ENCODE measurements around the gene MUCL3. TPM values are rescaled to one million over a fixed set of nuclear protein-coding genes. Genes with fewer than 3 reads are reported as not detected.
"Not testable (repeated sequence)": the region's sequence is repeated elsewhere in the genome, so short reads cannot be mapped to it uniquely, and the experiment has no call there.

Gene MUCL3
- total RNA-seq, 4 donors from 2014 or later = not detected

DNA sequence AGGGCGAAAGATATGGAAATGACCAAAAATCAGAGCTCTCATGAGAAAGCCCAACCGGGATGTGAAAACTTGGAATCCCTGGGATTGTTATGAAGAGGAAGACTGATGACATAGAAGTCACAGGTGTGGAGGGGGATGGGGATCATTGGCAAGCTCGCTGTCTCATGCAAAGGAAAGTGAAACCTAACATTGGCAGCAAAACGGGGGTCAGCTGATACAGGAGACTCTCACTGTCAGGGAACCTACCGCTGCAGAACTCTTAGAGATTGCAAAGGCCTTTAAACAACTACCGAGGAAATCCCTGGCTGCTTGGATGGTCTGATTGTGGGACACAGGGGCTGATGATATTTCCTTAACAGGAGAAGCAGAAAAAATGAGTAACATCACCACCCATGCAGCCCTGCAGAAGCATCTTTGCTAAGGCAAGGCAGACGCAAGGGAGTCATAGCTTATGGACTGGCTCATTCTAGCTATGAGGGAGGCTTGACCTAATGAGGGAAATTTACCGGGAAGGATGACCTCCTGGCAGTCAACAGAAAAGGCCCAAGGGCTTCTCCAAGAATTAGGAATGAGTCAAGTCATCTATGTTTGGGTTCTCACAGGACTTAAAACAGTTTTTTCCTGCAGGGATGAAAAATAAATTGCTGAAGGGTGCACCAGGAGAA, 49.8 kb downstream of the MUCL3 start:
- DNase-seq (ENCODE audit: low spot score in 2 of 2) = no peak
- WGBS, 2 donors = 65 to 72% methylated on average over 8 of the region's 8 CpGs
- intact Hi-C loops (cut with DNase I; ENCODE audit: low total_unique reads) = no loop called here
- no peak overlapping the region for H3K4me3 ChIP-seq (ENCODE audit: low read depth, poor library complexity, severe bottlenecking)
- no peak for TF ChIP-seq POLR2A (IDR thresholded peaks at IDR 0.05)
- TF ChIP-seq, protein P1, sequence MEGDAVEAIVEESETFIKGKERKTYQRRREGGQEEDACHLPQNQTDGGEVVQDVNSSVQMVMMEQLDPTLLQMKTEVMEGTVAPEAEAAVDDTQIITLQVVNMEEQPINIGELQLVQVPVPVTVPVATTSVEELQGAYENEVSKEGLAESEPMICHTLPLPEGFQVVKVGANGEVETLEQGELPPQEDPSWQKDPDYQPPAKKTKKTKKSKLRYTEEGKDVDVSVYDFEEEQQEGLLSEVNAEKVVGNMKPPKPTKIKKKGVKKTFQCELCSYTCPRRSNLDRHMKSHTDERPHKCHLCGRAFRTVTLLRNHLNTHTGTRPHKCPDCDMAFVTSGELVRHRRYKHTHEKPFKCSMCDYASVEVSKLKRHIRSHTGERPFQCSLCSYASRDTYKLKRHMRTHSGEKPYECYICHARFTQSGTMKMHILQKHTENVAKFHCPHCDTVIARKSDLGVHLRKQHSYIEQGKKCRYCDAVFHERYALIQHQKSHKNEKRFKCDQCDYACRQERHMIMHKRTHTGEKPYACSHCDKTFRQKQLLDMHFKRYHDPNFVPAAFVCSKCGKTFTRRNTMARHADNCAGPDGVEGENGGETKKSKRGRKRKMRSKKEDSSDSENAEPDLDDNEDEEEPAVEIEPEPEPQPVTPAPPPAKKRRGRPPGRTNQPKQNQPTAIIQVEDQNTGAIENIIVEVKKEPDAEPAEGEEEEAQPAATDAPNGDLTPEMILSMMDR (IDR thresholded peaks at IDR 0.05) = no peak

DNA sequence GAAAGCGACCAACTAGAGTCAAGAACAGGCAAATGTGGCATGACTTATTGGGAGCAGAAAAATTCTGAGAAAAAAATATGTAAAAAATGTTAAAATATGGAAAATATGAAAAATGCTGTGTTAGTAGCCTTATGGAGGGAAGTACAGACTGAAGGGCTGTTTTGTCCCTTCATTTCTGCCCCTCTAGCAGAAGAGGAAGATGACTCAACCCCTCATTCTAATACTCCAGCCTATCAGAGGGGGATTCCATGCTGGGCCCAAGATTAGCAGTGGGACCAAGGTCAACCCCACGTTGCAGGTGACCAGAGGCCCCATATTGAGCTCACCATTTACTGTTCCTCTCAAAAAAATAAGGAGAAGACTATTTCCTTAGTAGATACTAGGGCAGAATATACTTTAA, 51.1 kb downstream of the MUCL3 start:
- DNase-seq (ENCODE audit: low spot score in 2 of 2) = no peak
- intact Hi-C loops (cut with DNase I; ENCODE audit: low total_unique reads) = no loop called here
- no peak overlapping the region for H3K4me3 ChIP-seq (ENCODE audit: low read depth, poor library complexity, severe bottlenecking)
- TF ChIP-seq, protein P1 (IDR thresholded peaks at IDR 0.05) = no peak
- TF ChIP-seq POLR2A (IDR thresholded peaks at IDR 0.05) = no peak
- 72 to 82% methylated on average over 2 of the region's 2 CpGs for WGBS, 2 donors

DNA sequence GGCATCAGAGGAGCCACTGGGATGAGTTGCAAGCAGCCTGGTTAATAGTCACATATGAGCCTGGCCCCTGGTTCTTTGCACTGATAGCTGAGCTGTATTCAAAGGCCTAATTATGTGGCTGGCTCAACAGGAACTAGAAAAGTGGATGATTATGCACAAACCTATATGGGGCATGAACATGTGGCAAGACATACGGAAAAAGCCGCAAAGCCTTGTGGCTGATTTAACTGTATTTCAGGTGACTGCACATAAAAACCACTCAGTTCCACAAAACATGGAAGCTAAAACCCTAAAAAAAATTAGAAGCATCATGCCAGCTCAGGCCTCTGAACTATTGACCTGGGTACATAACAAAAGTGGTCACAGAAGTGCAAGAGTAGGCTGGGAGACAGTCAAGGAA, 56.5 kb downstream of the MUCL3 start:
- intact Hi-C loops (cut with DNase I; ENCODE audit: low total_unique reads) = no loop called here
- 93 to 94% methylated on average over 2 of the region's 2 CpGs for WGBS, 2 donors
- no peak overlapping the region for H3K4me3 ChIP-seq (ENCODE audit: low read depth, poor library complexity, severe bottlenecking)
- no peak for DNase-seq (ENCODE audit: low spot score in 2 of 2)
- TF ChIP-seq, protein P1 (IDR thresholded peaks at IDR 0.05) = no peak
- no peak for TF ChIP-seq POLR2A (IDR thresholded peaks at IDR 0.05)

DNA sequence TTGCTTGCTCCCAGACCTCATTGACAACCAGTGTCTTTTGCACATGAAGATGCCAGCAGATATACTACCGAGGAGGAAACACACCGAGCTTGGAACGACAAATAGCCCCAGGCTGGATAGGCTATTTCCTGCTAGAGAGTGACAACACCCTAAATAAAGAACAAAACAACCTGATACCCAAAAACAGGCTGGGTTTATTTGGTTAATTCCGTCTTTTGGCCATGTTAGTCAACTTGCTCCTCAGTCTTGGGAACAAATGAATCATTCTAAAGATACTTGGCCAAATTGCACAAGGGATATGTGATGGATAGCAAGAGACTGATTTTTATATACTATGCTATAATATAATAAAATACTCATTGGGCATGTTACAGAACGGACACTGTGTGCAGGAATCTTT, 58.0 kb downstream of the MUCL3 start:
- intact Hi-C loops (cut with DNase I; ENCODE audit: low total_unique reads) = no loop called here
- no peak for DNase-seq (ENCODE audit: low spot score in 2 of 2)
- WGBS, 2 donors = 29 to 33% methylated on average over 5 of the region's 5 CpGs
- no peak for TF ChIP-seq POLR2A (IDR thresholded peaks at IDR 0.05)
- TF ChIP-seq, protein P1 (IDR thresholded peaks at IDR 0.05) = no peak
- H3K4me3 ChIP-seq (ENCODE audit: low read depth, poor library complexity, severe bottlenecking) = no peak overlapping the region

DNA sequence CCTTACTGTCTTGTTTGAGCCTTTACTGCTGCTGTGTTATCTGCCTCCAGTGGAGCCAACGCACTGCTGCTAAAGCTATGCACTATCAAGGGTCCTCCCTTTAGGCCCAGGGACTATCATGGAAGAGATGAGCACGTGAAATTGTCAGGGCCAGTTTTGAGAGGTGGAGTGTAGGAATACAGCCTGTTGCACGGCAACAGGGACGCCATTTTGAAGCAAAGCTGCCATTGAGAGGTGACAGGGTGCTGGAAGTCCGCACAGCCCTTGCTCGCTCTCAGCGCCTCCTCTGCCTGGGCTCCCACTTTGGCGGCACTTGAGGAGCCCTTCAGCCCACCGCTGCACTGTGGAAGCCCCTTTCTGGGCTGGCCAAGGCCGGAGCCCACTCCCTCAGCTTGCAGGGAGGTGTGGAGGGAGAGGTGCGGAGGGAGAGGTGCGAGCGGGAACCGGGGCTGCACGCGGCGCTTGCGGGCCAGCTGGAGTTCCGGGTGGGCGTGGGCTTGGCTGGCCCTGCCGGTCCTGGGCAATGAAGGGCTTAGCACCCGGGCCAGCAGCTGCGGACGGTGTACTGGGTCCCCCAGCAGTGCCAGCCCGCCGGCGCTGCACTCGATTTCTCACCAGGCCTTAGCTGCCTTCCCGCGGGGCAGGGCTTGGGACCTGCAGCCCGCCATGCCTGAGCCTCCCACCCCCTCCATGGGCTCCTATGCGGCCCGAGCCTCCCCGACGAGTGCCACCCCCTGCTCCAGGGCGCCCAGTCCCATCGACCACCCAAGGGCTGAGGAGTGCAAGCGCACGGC, 59.5 kb downstream of the MUCL3 start:
- WGBS, 2 donors = 92 to 94% methylated on average over 10 to 25 of the region's 39 CpGs
- DNase-seq (ENCODE audit: low spot score in 2 of 2); H3K4me3 ChIP-seq (ENCODE audit: low read depth, poor library complexity, severe bottlenecking); intact Hi-C loops (cut with DNase I; ENCODE audit: low total_unique reads): not testable (repeated sequence)

DNA sequence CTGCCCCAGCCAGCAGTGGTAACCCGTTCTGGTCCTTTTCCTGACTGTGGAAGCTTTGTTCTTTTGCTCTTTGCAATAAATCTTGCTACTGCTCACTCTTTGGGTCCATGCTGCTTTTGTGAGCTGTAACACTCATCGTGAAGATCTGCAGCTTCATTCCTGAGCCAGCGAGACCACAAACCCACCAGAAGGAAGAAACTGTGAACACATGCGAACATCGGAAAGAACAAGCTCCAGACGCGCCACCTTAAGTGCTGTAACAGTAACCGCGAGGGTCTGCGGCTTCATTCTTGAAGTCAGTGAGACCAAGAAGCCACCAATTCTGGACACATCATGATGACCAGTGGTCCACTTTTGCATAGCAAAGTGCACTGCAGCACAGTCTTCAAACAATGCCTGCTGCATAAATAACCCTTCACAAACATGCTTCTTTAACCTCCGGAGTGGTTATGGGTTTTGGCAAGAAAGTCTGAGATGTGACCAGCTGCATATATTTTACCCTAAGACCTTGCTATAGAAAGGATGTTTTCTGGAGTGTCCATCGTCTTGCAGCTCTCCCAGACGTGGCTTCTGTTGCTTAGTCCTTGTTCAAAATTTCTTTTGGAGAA, 60.6 kb downstream of the MUCL3 start:
- H3K4me3 ChIP-seq (ENCODE audit: low read depth, poor library complexity, severe bottlenecking) = no peak overlapping the region
- no peak for TF ChIP-seq POLR2A (IDR thresholded peaks at IDR 0.05)
- TF ChIP-seq, protein P1 (IDR thresholded peaks at IDR 0.05) = no peak
- 70 to 79% methylated on average over 13 of the region's 13 CpGs for WGBS, 2 donors
- intact Hi-C loops (cut with DNase I; ENCODE audit: low total_unique reads) = no loop called here
- DNase-seq (ENCODE audit: low spot score in 2 of 2) = no peak

All from lower leg skin (tissue), 4 donors.